Measurements from ENCODE around the gene LAG3.

The LAG3 gene

DNA sequence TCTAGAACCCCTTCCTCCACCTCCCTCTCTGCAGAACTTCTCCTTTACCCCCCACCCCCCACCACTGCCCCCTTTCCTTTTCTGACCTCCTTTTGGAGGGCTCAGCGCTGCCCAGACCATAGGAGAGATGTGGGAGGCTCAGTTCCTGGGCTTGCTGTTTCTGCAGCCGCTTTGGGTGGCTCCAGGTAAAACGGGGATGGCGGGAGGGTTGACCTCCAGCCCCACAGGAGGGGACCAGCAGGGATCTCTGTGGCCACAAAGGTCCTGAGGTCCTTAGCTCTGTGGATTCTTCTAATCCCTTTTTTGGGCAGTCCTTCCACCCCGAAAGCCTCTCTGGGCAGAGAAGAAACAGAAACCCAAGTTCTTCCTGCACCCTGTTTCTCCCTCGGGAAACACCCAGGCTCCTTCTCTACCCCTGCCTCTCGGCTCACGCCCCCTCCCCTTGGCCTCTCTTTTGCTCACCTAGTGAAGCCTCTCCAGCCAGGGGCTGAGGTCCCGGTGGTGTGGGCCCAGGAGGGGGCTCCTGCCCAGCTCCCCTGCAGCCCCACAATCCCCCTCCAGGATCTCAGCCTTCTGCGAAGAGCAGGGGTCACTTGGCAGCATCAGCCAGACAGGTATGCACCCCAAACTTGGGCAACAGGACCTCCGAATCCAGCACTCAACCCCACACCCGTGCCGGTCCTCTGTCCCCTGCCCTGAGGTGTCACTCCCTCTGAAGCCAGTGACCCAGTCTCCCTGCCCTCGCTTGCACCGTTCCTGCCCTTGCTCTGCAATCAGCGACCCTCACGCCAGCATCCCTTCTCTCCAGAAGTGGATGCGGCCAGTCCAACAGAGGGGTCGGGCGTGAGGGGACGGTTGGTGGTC, 638 bp downstream of the LAG3 start:
- no peak for DNase-seq

DNA sequence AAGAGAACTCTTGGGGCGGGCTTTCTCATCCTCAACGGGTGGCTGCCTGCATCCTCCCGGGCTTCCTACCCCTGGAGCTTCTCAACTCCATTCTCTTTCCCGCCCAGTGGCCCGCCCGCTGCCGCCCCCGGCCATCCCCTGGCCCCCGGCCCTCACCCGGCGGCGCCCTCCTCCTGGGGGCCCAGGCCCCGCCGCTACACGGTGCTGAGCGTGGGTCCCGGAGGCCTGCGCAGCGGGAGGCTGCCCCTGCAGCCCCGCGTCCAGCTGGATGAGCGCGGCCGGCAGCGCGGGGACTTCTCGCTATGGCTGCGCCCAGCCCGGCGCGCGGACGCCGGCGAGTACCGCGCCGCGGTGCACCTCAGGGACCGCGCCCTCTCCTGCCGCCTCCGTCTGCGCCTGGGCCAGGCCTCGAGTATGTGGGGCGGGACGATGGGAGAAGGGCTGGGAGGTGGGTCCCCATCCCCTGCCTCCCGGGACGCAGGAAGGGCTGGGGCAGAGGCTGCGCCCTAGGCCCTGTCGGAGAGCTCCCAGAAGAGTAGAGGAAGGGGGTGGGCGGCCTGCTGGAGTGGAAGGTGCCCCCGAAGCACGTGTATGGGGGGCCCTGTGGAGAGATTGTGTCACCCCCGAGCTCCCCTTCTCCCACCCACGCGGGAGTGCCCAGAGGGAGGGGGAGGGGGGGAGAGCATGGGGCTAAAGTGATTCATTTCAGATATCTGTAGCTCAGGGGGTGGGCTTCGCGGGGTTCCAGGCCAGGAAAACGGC, 1.5 kb downstream of the LAG3 start:
- DNase-seq: no peak

DNA sequence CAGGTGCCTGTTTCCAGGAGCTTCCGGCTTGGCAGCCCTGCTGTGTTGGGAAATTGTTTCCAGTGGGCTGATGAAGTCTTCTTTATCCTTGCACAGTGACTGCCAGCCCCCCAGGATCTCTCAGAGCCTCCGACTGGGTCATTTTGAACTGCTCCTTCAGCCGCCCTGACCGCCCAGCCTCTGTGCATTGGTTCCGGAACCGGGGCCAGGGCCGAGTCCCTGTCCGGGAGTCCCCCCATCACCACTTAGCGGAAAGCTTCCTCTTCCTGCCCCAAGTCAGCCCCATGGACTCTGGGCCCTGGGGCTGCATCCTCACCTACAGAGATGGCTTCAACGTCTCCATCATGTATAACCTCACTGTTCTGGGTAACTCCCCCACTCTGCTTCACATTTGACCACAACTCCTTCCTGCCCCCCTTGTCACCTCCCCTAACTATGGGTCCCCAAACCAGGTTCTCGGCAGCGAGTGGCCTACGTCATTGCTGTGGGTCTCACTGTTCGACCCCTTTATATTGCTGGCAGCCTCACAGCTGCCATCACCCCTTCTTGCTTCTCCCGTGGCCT, 2.3 kb downstream of the LAG3 start:
- DNase-seq: peak; percentile 63 to 79

DNA sequence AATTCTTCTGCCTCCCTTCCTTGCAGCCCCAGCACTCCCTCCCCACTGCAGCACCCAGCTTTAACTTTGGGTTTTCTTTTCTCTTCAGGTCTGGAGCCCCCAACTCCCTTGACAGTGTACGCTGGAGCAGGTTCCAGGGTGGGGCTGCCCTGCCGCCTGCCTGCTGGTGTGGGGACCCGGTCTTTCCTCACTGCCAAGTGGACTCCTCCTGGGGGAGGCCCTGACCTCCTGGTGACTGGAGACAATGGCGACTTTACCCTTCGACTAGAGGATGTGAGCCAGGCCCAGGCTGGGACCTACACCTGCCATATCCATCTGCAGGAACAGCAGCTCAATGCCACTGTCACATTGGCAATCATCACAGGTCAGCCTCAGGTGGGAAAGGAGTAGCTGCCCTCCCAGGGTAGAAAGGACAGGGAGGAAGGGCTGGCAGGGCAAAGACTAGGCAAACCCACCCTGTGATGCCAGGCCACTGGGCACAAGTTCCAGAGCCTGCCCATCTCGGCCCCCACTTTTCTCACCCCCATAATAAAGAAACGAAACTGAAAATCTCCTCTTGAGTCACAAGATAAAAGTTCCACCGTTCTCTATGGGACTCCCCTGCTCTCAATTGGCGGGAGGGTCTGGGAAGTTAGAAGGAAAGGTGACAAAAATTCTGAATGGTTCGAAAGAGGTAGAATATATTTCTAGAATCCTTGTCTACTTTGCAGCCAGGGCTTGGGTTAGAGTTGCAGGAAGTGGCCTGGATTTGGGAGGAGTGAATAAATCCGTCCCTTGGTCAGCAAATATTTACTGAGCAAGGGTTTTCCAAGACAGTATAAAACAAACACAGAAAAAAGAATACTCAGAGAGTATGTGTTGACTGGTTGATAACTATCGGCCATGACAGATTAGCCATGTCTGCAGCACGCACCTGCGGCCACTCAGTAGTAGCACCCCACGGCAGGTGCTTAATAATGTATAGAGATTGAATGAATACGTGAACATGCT, 3.2 kb downstream of the LAG3 start:
- DNase-seq: peak in 1 of 2 donors; percentile 24

DNA sequence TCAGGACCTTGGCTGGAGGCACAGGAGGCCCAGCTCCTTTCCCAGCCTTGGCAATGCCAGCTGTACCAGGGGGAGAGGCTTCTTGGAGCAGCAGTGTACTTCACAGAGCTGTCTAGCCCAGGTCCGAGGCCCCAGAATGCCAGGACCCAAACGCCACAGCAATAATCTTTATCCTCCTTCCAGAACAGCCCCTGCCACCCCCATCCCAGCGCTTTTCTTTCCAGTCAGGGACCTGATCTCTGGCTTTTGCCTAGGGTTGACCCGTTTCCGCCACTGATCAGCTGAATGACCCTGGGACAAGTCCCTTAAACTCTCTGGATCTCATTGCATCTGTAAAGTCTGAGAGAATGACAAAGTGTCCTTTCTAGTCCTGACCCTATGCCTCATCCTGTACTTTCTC, 5.1 kb downstream of the LAG3 start:
- no peak for DNase-seq

DNA sequence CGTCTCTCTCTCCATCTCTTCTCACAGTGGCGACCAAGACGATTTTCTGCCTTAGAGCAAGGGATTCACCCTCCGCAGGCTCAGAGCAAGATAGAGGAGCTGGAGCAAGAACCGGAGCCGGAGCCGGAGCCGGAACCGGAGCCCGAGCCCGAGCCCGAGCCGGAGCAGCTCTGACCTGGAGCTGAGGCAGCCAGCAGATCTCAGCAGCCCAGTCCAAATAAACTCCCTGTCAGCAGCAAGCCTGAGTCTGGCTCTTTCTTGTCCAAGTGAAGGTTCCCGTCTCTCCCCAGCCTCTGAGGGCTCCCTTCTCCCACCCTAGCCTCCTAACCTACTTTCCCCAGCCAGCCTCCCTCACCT, 5.9 kb downstream of the LAG3 start:
- DNase-seq: no peak

DNA sequence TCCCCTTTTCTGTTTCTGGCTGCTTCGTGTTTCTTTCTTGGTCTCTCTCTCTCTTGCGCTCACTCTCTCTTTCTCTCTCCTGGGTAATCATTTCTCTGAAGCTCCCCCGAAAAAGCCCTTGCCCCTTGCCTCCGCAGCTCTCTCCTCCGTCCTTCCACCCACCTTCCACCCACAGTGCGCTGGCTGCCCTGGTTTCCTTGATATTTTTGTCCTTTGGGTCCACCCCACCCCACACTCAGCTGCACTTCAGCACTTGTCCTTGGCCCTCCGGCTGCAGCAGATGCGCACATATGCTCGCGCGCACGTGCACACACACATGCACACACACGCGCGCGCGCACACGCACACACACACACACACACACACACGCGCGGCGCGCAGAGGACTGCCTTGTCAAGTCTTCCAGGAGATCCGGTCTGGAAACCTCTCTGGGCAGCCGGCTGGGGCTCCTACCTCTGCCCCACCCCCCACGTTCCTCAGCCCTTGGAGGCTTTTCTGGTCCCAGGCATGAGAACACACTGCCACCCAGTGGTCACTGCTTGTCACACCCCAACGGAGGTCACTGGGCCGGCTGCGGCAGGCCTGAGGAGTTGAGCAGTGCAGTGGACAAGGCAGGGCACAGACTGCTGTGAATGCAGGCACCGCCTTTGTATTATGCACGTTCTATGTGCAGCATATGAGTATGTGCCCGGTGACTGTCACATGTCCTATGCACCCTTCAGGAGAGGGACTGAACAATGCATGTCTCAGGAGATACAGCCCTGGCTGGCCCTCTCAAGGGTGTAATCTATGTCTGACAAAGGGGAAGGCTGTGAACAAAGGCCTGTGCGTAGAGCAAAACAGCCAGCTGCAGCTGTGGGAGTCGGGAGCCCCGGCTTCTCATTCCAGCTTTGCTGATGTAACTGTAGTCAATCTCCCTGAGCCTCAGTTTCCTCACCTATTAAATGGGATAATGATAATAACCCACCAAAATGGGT, 6.5 kb downstream of the LAG3 start:
- DNase-seq: peak; percentile 88 to 90

DNA sequence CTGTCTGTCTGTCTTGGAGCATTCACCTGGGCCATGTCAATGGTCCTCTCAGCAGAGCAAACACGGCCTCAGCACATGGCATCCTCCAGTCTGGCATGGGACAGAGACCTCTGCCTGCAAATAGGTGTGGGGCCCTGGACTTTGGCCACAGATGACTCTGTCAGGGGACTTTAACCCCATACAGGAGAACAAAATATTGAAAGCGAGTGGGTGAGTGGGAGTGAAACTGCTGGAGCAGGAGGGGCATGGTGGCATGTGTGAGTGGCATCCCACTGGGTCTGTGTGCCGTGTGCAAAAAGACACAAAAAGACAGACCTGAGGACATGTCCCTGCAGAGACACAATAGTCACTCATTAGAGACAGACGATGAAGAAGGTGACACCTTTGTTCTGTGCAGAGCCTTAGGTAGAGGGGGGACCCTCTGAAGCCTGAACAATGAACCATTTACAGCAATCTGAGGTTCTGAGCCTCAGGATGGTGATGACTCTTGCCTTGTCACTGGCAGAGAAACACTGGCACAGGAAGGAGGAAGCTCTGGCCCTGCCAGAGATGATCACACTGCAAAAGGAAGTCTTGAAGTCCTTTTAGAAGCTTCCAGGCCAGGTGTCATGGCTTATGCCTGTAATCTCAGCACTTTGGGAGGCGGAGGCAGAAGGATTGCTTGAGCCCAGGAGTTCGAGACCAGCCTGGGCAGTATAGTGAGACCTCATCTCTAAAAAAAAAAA, 7.5 kb downstream of the LAG3 start:
- no peak for DNase-seq

DNA sequence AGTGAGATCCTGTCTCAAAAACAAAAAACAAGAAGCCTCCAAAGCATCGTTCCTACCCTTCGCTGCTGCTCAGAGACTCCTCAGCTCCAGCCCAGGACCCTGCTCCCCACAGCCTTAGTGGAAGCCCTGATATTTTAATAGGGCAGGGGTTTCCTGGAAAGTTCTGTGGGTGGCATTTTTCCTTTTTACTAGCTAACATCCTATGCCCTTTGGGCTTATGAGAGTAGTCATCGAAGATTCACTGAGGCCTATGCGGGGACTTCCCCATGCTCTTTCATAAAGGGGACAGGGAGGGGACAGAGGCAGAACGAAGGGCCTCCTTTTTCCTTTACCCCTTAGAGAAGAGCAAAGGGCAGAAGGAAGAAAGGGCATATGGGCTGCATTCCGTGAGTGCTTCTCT, 8.3 kb downstream of the LAG3 start:
- no peak for DNase-seq

DNA sequence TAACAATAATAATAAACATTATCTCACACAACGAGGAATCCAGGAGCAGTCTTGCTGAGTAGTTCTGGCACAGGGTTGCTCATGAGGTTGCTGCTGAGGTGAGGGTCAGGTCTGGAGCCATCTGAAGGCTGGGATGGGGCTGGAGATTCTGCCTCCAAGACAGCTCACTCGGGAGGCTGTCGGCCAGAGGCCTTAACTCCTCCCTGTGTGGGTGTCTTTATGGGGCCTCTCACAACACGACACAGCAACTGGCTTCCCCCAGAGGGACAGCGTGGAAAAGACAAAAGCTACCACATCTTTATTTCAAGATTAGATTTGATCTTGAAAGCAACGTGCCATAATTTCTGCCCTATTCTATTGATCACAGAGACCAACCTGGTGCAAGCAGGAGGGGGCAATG, 9.8 kb downstream of the LAG3 start:
- no peak for DNase-seq

DNA sequence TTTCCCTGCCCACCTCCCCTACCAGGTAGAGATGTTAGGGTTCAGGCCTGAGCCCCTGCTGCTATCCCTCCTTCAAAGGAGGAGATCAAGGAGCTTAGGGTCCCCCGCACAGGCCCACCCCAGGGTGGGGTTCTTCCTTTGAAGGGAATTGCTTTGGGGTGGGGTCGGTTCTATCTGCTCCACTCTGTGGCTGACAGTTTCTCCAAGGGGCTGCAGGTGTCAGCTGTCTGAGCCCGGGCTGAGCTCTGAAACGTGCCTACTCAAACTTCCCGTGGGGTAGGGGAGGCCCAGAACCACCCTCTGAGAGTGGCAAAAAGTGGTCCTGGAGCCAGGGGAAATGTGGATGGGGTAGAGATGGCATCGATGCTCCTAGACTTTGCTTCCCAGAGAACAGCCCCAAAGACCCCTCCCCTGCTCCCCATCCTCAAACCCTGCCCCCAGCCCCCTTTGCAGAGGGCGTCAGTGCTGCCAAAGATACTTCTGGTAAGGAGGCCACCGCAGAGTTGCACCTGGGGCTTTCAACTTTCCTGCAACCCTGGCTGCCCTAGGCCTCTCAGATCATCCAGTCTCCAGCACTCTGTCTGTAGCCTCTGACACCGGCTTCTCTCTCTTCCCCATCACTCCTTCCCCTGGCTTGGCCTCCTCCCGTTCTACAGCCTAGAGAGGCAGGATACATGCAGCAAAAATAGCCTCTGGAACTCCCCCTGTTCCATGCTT, 10.7 kb downstream of the LAG3 start:
- DNase-seq: no peak

DNA sequence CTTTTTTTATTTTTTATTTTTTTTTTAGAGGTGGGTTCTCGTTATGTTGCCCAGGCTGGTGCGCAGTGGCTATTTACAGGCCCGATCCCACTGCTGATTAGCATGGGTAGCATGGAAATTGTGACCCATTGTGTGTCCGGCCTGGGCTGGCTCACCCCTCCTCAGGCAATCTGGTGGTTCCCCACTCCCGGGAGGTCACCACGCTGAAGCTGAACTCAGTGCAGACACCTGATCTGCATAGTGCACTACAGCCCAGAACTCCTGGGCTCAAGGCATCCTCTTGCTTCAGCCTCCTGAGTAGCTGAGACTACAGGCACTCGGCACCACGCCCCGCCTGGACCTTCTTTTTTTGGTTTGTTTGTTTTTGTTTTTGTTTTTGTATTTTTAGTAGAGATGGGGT, 11.5 kb downstream of the LAG3 start:
- no peak for DNase-seq

DNA sequence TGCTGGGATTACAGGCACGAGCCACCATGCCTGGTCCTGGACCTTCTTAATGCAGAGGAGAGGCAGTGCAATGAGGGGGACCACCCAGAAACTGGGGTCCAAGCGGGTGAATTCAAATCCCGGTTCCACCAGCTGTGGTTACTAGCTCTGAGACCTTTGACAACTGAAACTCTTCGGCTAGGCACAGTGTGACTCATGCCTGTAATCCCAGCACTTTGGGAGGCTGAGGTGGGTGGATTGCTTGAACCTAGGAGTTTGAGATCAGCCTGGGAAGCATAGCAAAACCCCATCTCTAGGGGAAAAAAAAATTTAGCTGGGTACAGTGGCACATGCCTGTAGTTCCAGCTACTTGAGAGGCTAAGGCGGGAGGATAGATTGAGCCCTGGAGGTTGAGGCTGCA, 12.0 kb downstream of the LAG3 start:
- no peak for DNase-seq

DNA sequence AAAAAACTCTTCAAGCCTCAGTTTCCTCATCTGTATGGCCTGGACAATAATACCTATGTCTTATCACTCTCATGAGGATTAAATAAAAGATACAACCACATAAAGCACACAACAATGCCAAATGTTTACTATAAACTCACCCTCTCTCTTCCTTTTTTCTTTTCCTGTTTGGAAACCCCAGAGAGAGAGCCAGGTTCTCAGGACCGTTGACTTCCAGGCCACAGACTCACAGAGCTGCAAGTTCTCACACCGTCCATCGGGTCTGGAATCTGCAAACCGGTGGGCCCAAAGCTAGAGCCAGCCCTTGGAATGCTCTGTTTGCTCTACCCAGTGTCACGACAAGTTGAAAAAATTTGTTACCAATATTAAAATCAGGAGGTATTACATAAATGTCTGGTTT, 12.4 kb downstream of the LAG3 start:
- no peak for DNase-seq

DNA sequence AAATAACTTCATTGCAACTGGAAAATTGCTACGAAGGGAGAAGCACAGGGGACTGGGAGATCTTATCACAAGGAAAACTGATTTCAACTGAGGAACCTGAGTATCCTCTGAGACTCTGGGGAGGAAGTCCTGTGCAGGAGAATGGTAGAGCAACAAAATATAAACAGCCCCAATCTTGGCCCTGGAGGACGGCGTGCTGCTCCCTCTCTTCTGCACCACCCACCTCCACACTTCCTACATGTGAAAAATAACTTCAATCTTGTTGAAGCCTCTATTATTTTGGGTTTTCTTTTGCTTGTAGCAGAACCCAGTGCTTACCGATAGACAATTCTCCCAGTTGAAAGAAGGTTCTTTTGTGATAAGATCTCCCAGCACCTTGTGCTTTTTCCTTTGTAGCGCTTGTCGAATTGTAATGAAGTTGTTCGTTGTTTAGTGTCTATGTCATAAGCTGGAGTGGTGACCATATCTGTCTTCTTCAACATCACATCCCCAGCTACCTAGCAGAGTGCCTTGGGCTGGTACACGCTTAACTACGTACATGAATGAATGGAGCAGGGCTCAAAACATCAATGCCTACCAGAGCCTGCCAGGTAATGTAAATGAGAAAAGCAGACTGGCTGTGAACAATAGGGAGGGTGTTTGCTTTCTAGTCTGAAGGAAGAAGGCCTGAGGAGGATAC, 14.2 kb downstream of the LAG3 start:
- peak; percentile 30 to 45 for DNase-seq

DNA sequence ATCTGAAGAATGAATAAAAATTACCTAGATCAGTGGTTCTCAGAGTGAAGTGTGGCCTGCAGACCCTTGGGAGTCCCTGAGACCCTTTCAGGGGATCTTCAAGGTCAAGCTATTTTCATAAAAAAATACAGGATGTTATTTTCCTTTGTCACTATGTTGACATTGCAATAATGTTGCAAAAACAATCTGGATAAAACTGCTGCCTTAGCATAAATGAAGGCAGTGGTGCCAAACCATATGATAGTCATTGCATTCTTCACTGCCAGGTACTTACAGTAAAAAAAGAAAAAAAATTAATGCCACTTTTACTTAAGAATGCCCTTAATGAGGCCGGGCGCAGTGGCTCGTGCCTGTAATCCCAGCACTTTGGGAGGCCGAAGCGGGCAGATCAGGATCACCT, 15.0 kb downstream of the LAG3 start:
- DNase-seq: no peak

DNA sequence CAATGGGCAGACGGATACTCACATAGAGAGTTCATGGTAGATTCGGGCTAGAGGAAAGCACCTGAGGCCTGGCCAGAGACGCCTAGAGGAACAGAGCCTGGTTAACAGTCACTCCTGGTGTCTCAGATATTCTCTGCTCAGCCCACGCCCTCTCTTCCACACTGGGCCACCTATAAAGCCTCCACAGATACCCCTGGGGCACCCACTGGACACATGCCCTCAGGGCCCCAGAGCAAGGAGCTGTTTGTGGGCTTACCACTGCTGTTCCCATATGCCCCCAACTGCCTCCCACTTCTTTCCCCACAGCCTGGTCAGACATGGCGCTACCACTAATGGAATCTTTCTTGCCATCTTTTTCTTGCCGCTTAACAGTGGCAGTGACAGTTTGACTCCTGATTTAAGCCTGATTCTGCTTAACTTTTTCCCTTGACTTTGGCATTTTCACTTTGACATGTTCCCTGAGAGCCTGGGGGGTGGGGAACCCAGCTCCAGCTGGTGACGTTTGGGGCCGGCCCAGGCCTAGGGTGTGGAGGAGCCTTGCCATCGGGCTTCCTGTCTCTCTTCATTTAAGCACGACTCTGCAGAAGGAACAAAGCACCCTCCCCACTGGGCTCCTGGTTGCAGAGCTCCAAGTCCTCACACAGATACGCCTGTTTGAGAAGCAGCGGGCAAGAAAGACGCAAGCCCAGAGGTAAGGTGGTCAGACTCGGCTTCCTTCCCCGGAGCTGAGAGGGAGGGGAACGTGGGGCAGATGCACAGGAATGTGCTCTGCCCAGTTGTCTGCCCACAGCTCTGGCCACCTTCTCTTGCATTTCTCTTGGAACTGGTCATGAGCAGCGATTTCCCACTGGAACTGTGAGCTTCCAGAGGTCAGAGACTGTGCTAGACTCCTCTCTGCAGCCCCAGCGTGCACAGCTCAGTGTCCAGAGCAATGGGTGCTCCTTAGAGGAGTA, 16.9 kb downstream of the LAG3 start, which contains the start of gene CD4:
Gene CD4, plus strand, starts transcription at position 557 of the 953 bp plus-strand sequence. CDS start 10,611 bp downstream, outside the sequence.
- peak; percentile 73 to 75 for DNase-seq

DNA sequence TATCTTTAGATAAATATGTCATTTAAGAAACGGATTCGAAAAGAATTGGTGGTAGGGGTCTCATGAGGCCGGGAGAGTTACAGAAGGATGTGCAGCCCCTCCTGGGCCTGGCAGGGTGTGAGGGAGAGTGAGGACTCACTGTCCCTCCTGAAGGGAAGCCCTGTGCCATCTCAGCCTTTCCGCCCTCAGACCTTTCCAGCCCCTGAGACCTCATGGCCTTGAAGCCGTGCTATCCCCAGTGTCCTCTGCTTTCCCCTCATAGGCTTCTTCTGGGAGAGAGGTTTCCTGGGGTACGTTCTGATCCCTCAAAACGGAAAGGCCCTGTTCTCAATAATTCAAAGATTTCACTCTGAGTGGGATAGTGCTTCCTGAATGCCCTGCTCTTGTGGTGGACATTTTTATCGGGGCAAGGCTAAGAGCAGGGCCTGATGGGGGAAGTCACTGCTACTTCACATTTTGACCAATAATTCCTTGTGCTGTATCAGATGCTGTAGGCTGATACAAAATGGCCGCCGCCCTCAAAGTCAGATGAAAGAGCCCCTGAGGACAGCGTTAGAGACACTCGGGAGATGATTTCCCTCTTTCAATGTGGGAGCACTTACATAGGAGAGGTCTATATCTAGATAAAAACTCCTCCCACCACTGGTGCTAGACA, 18.3 kb downstream of the LAG3 start:
- peak; percentile 22 to 55 for DNase-seq

All from CD4-positive, alpha-beta T cell treated with Interleukin-4 for 1 hour (primary cell).